Subcutaneous adipose tissue (tissue), 4 donors: Measurements from ENCODE around the gene ITPRIPL2. TPM values are rescaled to one million over a fixed set of nuclear protein-coding genes. Genes with fewer than 3 reads are reported as not detected.

ENCODE experiments used
- CTCF ChIP-seq: fragments of 450-650 bp; IDR thresholded peaks from one replicate; pipeline ENCODE4 v1.5.1; 2016; ENCODE audit warnings: low read depth, mild to moderate bottlenecking, control low read depth, antibody characterized with exemption, moderate library complexity
- total RNA-seq, 4 donors: library from RNA; depleted of rRNA; stranded (reverse); fragments of >200 nt; gene quantifications; one replicate each; pipeline ENCODE4 v1.1.0, GENCODE V29; 2016

ITPRIPL2 gene
- total RNA-seq, 4 donors from 2014 or later: 45.0 to 72.0 (median 56.7) TPM

- TF ChIP-seq CTCF: no peak
Observed at GRCh38 chr16:19106625-19107020, 7.1 kb upstream of the ITPRIPL2 start.

GRCh38 chr16:19108409-19109287 lies 5.1 kb upstream of the ITPRIPL2 start:
- TF ChIP-seq CTCF: no peak

- TF ChIP-seq CTCF: no peak
Observed at GRCh38 chr16:19109288-19109664, 4.5 kb upstream of the ITPRIPL2 start.

- no peak for TF ChIP-seq CTCF
Observed at GRCh38 chr16:19110537-19111360, 3.0 kb upstream of the ITPRIPL2 start.

- TF ChIP-seq CTCF: no peak
Observed at GRCh38 chr16:19112099-19112407, 1.7 kb upstream of the ITPRIPL2 start.

DNA sequence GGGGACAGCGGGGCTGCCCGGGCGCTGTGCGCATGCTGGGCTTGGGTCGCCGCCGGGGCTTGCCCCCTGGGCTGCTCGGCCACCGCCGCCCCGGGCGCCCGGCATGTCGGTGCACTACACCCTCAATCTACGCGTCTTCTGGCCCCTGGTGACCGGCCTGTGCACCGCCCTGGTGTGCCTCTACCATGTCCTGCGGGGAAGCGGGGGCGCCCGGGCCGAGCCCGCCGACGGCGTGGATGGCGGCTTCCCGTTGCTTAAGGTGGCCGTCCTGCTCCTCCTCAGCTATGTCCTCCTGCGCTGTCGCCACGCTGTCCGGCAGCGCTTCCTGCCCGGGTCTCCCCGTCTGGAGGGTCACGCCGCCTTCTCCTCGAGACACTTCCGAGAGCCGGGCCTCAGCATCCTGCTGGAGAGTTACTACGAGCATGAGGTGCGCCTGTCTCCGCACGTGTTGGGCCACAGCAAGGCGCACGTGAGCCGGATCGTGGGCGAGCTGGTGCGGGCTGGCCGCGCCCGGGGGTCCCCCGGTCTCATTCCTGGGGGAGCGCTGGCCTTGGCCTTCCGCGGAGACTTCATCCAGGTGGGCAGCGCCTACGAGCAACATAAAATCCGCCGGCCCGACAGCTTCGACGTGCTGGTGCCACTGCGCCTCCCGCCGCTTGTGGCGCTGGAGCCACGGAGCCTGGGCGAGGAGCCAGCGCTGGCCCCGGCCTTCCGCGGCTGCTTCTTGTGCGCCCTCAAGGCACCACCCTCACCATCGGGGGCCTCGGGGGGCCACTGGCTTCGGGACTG lies 789 bp downstream of the ITPRIPL2 start:
- TF ChIP-seq CTCF: no peak
